ENCODE data around the gene GPR39. TPM values are rescaled to one million over a fixed set of nuclear protein-coding genes. Genes with fewer than 3 reads are reported as not detected.

GPR39 gene
- total RNA-seq, 1 donor from 2014 or later, result 1.6 TPM

DNA sequence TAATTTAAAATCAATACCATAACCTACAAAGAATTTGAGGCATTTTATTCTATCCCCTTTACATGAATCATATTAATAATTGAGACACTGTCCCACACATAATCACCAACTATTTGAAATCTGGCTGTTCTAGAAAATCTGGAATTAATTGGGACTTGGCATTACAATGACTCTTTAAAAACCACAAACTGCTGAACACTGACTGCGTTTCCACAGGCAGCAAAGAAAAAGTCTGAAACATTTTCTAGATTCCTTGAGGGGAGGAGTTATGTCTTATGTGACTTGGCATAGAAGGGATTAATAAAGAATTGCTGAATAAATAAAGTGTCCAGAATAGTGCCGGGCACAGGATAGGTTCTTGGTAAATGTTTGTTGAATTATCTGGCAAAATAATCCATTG lies 61.4 kb downstream of the GPR39 start:
- H3K9me3 ChIP-seq (ENCODE audit: control insufficient read depth in 3 of 3, low read length in 3 of 3), result no peaks in the 10 kb centered on the region
- H3K4me1 ChIP-seq (ENCODE audit: control insufficient read depth in 3 of 3, insufficient read depth in 3 of 3, low read length in 3 of 3), result no peaks in the 10 kb centered on the region
- no peak overlapping the region for H3K4me3 ChIP-seq (ENCODE audit: low read length in 3 of 3)
- H3K27me3 ChIP-seq (ENCODE audit: control insufficient read depth in 3 of 3, insufficient read depth in 3 of 3, low read length in 3 of 3), result no peaks in the 10 kb centered on the region
- H3K27ac ChIP-seq (ENCODE audit: low read depth, low read length), result no peak overlapping the region
- no peak overlapping the region for H3K9ac ChIP-seq (ENCODE audit: low read depth in 1 of 3, low read length in 3 of 3)
- H3K36me3 ChIP-seq (ENCODE audit: control insufficient read depth in 3 of 3, insufficient read depth in 3 of 3, low read length in 3 of 3), result no peaks in the 10 kb centered on the region

DNA sequence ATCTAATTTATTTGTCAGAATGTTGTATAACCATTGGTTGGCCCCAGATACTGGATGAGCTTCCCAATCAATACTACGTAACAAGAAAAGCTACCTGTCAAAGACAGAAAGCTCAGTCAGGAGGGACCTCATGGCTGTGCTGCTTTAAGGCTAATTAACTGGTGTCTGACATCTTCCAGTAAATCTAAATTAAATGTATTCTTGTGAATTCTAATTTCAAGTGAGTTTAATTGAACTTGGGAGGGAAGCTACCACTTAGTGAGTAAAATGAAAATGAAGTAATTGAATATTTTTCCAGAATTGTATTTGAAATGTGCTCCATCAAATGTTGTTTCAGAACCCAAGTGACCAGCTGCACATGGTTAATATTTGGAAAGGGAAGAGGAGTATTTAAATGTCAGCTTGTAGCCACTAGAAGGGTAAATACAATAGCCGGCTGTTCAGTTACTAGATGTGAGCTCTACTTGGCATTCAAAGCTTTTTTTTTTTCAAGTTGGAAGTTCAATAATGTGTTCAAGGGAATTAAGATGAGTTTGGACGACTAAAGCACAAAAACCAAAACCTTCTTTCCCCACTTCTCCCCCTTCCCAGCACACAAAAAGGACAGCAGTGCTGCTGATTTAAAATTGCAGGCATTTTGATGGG lies 62.0 kb downstream of the GPR39 start:
- H3K27ac ChIP-seq (ENCODE audit: low read depth, low read length), result no peak overlapping the region
- H3K36me3 ChIP-seq (ENCODE audit: control insufficient read depth in 3 of 3, insufficient read depth in 3 of 3, low read length in 3 of 3), result no peaks in the 10 kb centered on the region
- no peaks in the 10 kb centered on the region for H3K27me3 ChIP-seq (ENCODE audit: control insufficient read depth in 3 of 3, insufficient read depth in 3 of 3, low read length in 3 of 3)
- no peaks in the 10 kb centered on the region for H3K9me3 ChIP-seq (ENCODE audit: control insufficient read depth in 3 of 3, low read length in 3 of 3)
- H3K4me1 ChIP-seq (ENCODE audit: control insufficient read depth in 3 of 3, insufficient read depth in 3 of 3, low read length in 3 of 3), result no peaks in the 10 kb centered on the region
- no peak overlapping the region for H3K4me3 ChIP-seq (ENCODE audit: low read length in 3 of 3)
- no peak overlapping the region for H3K9ac ChIP-seq (ENCODE audit: low read depth in 1 of 3, low read length in 3 of 3)

DNA sequence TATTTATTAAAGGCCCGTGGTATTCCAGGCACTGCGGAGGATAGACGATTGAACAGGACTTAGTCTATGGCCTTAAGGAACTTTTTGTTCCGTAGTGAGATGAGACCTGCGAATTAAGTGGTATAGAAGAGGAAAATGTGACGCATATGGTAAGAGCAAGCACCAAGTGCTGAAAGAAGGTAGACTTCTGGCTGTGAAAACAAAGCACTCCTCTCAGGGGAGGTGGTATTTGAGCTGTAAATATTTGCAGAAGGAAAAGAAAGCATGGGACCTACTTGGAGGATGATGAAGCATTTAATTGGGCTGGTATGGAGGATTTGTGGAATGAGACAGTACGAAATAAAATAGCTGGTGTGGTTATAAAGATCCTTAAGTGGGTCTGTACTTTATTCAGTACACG lies 62.5 kb downstream of the GPR39 start:
- no peak overlapping the region for H3K9ac ChIP-seq (ENCODE audit: low read depth in 1 of 3, low read length in 3 of 3)
- H3K36me3 ChIP-seq (ENCODE audit: control insufficient read depth in 3 of 3, insufficient read depth in 3 of 3, low read length in 3 of 3), result no peaks in the 10 kb centered on the region
- no peaks in the 10 kb centered on the region for H3K9me3 ChIP-seq (ENCODE audit: control insufficient read depth in 3 of 3, low read length in 3 of 3)
- no peaks in the 10 kb centered on the region for H3K4me1 ChIP-seq (ENCODE audit: control insufficient read depth in 3 of 3, insufficient read depth in 3 of 3, low read length in 3 of 3)
- H3K27me3 ChIP-seq (ENCODE audit: control insufficient read depth in 3 of 3, insufficient read depth in 3 of 3, low read length in 3 of 3), result no peaks in the 10 kb centered on the region
- H3K27ac ChIP-seq (ENCODE audit: low read depth, low read length), result no peak overlapping the region
- H3K4me3 ChIP-seq (ENCODE audit: low read length in 3 of 3), result no peak overlapping the region

DNA sequence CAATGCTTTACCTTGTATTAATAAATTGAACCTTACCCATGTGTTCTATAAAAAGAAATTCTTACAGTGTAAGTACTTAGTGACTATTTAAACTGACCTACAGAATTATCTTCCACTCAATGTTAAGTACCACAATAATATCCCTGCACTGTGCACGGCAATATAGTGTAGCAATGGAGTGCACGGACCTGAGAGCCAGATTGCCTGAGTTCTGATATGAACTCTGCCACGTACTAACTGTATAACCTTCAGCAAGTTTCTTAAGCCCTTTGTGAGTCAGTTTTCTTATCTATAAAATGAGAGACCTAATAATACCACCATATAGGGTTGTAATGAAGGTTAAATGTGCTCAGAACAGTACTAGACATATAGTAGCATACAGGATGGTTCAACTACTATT lies 66.2 kb downstream of the GPR39 start:
- Histone ChIP-seq H3K4me3 (ENCODE audit: low read length in 3 of 3) (no peak overlapping the region), H3K27ac (ENCODE audit: low read depth, low read length) (no peak overlapping the region), H3K27me3 (ENCODE audit: control insufficient read depth in 3 of 3, insufficient read depth in 3 of 3, low read length in 3 of 3) (no peaks in the 10 kb centered on the region), H3K9ac (ENCODE audit: low read depth in 1 of 3, low read length in 3 of 3) (no peak overlapping the region), H3K36me3 (ENCODE audit: control insufficient read depth in 3 of 3, insufficient read depth in 3 of 3, low read length in 3 of 3) (no peaks in the 10 kb centered on the region), H3K9me3 (ENCODE audit: control insufficient read depth in 3 of 3, low read length in 3 of 3) (no peaks in the 10 kb centered on the region), H3K4me1 (ENCODE audit: control insufficient read depth in 3 of 3, insufficient read depth in 3 of 3, low read length in 3 of 3) (no peaks in the 10 kb centered on the region)

DNA sequence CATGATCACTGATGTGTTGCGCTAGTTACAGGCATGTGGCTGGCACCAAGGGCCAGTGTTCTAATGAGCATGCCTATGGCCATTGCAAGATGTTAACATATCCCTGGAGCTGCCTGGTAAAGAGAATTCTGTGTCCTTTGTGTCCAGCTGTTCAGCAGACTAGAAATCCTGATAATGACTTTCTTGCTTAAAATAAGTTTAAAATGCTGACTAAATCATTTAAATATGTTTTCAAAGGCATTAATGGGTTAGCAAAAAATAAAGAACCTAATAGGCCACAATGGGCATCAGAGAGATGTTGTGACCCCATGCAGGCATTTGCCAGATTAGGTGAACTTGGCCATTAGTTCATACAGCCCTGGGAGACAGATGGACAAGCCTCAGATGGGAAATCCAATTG lies 67.5 kb downstream of the GPR39 start:
- H3K4me1 ChIP-seq (ENCODE audit: control insufficient read depth in 3 of 3, insufficient read depth in 3 of 3, low read length in 3 of 3), result no peaks in the 10 kb centered on the region
- H3K9me3 ChIP-seq (ENCODE audit: control insufficient read depth in 3 of 3, low read length in 3 of 3), result no peaks in the 10 kb centered on the region
- no peaks in the 10 kb centered on the region for H3K27me3 ChIP-seq (ENCODE audit: control insufficient read depth in 3 of 3, insufficient read depth in 3 of 3, low read length in 3 of 3)
- no peak overlapping the region for H3K27ac ChIP-seq (ENCODE audit: low read depth, low read length)
- no peaks in the 10 kb centered on the region for H3K36me3 ChIP-seq (ENCODE audit: control insufficient read depth in 3 of 3, insufficient read depth in 3 of 3, low read length in 3 of 3)
- H3K4me3 ChIP-seq (ENCODE audit: low read length in 3 of 3), result no peak overlapping the region
- H3K9ac ChIP-seq (ENCODE audit: low read depth in 1 of 3, low read length in 3 of 3), result no peak overlapping the region

DNA sequence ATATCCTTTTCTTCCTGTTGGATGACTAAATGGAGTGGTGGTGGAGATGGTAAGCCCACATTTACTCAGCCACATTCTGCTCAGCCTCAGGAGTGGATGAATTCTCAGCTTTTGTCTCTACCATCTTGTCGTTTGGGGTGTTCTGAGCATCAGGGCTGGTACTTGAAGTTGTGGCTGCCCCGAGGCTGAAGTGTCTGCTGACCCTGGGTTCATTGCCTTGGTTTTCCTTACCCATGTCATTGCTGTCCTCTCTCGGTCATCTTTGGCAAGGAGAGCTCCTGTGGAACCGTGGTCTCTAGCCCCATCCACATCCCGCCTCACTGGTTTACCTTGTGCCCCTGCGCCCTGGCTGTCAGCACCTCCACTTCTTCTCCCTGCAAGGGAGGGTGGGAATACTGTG lies 71.9 kb downstream of the GPR39 start:
- H3K27me3 ChIP-seq (ENCODE audit: control insufficient read depth in 3 of 3, insufficient read depth in 3 of 3, low read length in 3 of 3), result peaks cover 0 to 3% (median 3%) of the 10 kb centered on the region in 3 donors
- H3K4me1 ChIP-seq (ENCODE audit: control insufficient read depth in 3 of 3, insufficient read depth in 3 of 3, low read length in 3 of 3), result no peaks in the 10 kb centered on the region
- H3K27ac ChIP-seq (ENCODE audit: low read depth, low read length), result no peak overlapping the region
- H3K9me3 ChIP-seq (ENCODE audit: control insufficient read depth in 3 of 3, low read length in 3 of 3), result no peaks in the 10 kb centered on the region
- H3K9ac ChIP-seq (ENCODE audit: low read depth in 1 of 3, low read length in 3 of 3), result no peak overlapping the region
- H3K36me3 ChIP-seq (ENCODE audit: control insufficient read depth in 3 of 3, insufficient read depth in 3 of 3, low read length in 3 of 3), result no peaks in the 10 kb centered on the region
- no peak overlapping the region for H3K4me3 ChIP-seq (ENCODE audit: low read length in 3 of 3)

DNA sequence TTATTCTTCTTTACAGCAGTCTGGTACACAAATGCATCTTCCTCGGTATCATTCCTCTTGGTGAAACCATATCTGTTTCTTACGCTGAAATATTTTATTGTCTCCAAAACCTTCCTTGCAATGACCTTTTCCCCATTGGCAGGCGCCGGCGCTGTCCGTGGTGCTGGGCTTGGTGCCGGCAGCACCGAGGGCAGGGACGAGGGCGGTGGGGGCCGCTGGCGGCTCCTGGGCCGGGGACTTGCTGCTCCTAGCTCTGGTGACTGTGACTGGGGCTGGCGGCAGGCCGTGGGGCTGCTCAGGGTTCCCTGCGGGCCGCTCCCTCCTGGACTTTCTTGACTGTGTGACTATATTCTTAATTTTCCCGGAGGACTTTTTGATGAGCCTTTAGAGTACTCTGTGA lies 72.5 kb downstream of the GPR39 start:
- H3K4me1 ChIP-seq (ENCODE audit: control insufficient read depth in 3 of 3, insufficient read depth in 3 of 3, low read length in 3 of 3), result no peaks in the 10 kb centered on the region
- no peaks in the 10 kb centered on the region for H3K36me3 ChIP-seq (ENCODE audit: control insufficient read depth in 3 of 3, insufficient read depth in 3 of 3, low read length in 3 of 3)
- no peak overlapping the region for H3K9ac ChIP-seq (ENCODE audit: low read depth in 1 of 3, low read length in 3 of 3)
- H3K9me3 ChIP-seq (ENCODE audit: control insufficient read depth in 3 of 3, low read length in 3 of 3), result no peaks in the 10 kb centered on the region
- H3K27ac ChIP-seq (ENCODE audit: low read depth, low read length), result no peak overlapping the region
- no peak overlapping the region for H3K4me3 ChIP-seq (ENCODE audit: low read length in 3 of 3)
- peaks cover 0 to 3% (median 3%) of the 10 kb centered on the region in 3 donors for H3K27me3 ChIP-seq (ENCODE audit: control insufficient read depth in 3 of 3, insufficient read depth in 3 of 3, low read length in 3 of 3)

DNA sequence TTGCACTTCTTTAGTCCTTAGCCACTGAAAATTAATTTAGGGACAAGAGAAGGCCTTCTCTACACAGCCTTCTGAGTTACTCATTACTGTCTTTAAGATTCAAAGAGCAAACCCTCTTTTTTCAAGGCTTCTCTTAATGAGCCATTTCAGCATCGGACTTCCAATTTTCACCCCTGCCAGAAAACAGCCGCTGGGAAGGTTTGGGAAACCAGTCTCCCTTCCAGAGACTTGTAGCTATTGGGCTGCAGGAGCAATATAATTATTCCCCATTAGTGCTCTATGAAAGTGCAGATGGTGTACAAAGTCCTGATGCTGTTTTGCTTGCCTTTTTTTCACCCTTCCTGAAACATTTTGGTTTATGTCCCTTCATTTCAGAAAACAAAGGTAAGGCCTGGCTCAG lies 79.3 kb downstream of the GPR39 start:
- Histone ChIP-seq H3K27me3 (ENCODE audit: control insufficient read depth in 3 of 3, insufficient read depth in 3 of 3, low read length in 3 of 3) (no peaks in the 10 kb centered on the region), H3K9me3 (ENCODE audit: control insufficient read depth in 3 of 3, low read length in 3 of 3) (peaks cover 0 to 2% (median 0%) of the 10 kb centered on the region in 3 donors), H3K4me1 (ENCODE audit: control insufficient read depth in 3 of 3, insufficient read depth in 3 of 3, low read length in 3 of 3) (no peaks in the 10 kb centered on the region), H3K36me3 (ENCODE audit: control insufficient read depth in 3 of 3, insufficient read depth in 3 of 3, low read length in 3 of 3) (no peaks in the 10 kb centered on the region), H3K9ac (ENCODE audit: low read depth in 1 of 3, low read length in 3 of 3) (no peak overlapping the region), H3K4me3 (ENCODE audit: low read length in 3 of 3) (no peak overlapping the region), H3K27ac (ENCODE audit: low read depth, low read length) (no peak overlapping the region)

DNA sequence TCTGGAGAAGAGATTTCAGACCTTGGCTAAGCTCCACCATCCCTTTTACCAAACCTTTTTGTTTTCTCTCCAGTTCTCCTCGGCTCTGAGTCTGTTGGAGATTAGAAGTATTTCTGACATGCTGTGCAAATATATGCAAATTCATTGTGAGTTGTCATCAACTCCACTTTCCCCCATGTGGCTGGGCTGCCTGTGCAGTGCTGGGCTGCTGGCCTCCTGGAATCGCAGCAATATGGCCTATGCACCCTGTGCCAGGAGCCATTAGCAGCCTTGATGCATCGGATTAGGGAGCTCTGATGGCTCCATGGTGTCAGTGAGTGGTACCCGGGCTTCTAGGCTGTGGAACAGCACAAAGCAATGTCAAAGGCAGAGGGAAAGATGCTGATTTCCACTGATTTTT lies 80.0 kb downstream of the GPR39 start:
- Histone ChIP-seq H3K4me3 (ENCODE audit: low read length in 3 of 3) (no peak overlapping the region), H3K4me1 (ENCODE audit: control insufficient read depth in 3 of 3, insufficient read depth in 3 of 3, low read length in 3 of 3) (no peaks in the 10 kb centered on the region), H3K9ac (ENCODE audit: low read depth in 1 of 3, low read length in 3 of 3) (no peak overlapping the region), H3K27ac (ENCODE audit: low read depth, low read length) (no peak overlapping the region), H3K9me3 (ENCODE audit: control insufficient read depth in 3 of 3, low read length in 3 of 3) (peaks cover 0 to 2% (median 0%) of the 10 kb centered on the region in 3 donors), H3K36me3 (ENCODE audit: control insufficient read depth in 3 of 3, insufficient read depth in 3 of 3, low read length in 3 of 3) (no peaks in the 10 kb centered on the region), H3K27me3 (ENCODE audit: control insufficient read depth in 3 of 3, insufficient read depth in 3 of 3, low read length in 3 of 3) (no peaks in the 10 kb centered on the region)

DNA sequence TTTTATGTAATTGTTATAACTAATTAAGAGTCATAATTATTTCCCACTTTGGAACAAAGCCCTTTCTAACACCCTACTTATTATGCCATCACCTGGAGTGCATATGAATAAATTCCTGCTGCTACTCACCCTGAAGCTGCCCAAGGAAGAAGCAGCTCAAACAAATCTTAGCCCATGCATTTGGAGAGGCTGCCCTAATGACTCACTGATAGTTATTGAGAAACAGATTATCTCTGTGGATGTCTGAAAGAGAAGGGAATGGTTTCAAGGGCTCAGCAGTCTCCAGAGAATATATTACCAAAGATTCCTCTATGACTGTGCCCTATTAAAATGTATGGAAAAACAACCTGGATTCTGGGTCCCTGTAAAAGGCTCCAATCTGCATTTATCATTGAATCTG lies 81.0 kb downstream of the GPR39 start:
- Histone ChIP-seq H3K27me3 (ENCODE audit: control insufficient read depth in 3 of 3, insufficient read depth in 3 of 3, low read length in 3 of 3) (no peaks in the 10 kb centered on the region), H3K9me3 (ENCODE audit: control insufficient read depth in 3 of 3, low read length in 3 of 3) (peaks cover 0 to 2% (median 0%) of the 10 kb centered on the region in 3 donors), H3K4me3 (ENCODE audit: low read length in 3 of 3) (no peak overlapping the region), H3K36me3 (ENCODE audit: control insufficient read depth in 3 of 3, insufficient read depth in 3 of 3, low read length in 3 of 3) (no peaks in the 10 kb centered on the region), H3K27ac (ENCODE audit: low read depth, low read length) (no peak overlapping the region), H3K9ac (ENCODE audit: low read depth in 1 of 3, low read length in 3 of 3) (no peak overlapping the region), H3K4me1 (ENCODE audit: control insufficient read depth in 3 of 3, insufficient read depth in 3 of 3, low read length in 3 of 3) (no peaks in the 10 kb centered on the region)
